ENCODE measurements around the gene SMIM10L2A. TPM values are rescaled to one million over a fixed set of nuclear protein-coding genes. Genes with fewer than 3 reads are reported as not detected.

Gene SMIM10L2A
- polyA plus RNA-seq (2012; ENCODE audit: missing spikeins): not detected

DNA sequence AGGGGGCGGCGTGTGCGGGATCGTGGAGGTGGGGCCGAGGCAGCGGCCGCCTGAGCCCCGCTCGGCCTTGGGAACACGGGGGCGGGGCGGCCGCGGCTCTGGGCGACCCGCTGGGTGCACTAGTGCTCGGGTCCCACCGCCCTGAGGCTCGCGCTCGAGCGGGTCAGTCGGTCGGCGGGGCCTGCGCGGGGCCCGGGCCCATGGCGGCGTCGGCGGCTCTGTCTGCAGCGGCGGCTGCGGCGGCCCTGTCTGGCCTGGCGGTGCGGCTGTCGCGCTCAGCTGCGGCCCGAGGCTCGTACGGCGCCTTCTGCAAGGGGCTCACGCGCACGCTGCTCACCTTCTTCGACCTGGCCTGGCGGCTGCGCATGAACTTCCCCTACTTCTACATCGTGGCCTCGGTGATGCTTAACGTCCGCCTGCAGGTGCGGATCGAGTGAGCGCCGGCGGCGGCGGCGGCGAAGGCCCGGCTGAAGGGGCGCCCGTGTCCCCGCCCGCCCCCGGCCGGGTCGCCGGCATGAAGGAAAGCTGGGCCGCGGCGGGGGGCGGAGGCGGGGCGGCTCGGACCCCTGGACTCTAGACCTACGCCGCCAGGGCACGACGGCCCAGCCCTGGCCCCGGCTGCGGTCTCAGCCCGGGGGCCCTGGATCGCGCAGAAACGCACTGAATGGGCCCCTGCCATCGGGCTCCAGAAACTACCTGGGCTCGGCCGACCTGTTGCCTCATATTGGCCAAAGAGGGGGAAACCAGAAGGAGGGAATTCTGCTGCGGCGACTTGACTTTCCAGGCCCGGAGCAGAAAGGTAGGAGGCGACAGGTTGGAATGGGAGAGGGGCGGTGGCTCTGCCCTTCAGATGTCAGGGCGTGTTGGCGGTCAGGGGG, at the start of gene SMIM10L2A:
SMIM10L2A (plus strand) TSS at position 13 of the 878 bp plus-strand sequence; CDS start at position 201, 188 bp downstream.
- DNase-seq (ENCODE audit: insufficient read length): no peak
- TF ChIP-seq TAF1 (IDR thresholded peaks at IDR 0.05; ENCODE audit: borderline replicate concordance, low read depth, low read length) (no peak), POLR2AphosphoS5 (IDR thresholded peaks at IDR 0.05; ENCODE audit: low read depth, low read length) (no peak), POLR2A (IDR thresholded peaks at IDR 0.05; ENCODE audit: low read depth, low read length) (no peak)
- FAIRE-seq: peak; percentile 36

DNA sequence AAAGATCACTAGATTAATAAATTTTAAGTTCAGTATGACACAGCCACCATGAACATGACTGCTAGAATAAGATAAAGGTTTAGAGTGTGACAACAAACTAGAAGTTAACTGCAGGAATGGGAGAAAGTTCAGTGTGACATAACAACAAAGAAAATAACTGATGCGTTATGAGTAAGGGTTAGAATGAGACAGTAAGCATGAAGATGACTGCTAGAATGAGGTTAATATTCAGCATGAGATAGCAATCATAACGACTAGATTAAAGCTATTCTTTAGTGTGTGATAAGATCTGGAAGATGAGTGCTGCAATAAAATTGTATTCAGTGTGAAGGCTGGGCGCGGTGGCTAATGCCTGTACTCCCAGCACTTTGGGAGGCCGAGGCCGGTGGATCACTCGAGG, 48.4 kb upstream of the SMIM10L2A start:
- DNase-seq (ENCODE audit: insufficient read length): no peak
- no peak for FAIRE-seq
- TF ChIP-seq POLR2A (IDR thresholded peaks at IDR 0.05; ENCODE audit: low read depth, low read length) (no peak), TAF1 (IDR thresholded peaks at IDR 0.05; ENCODE audit: borderline replicate concordance, low read depth, low read length) (no peak), POLR2AphosphoS5 (IDR thresholded peaks at IDR 0.05; ENCODE audit: low read depth, low read length) (no peak)

- FAIRE-seq (no peak), DNase-seq (ENCODE audit: insufficient read length) (no peak)
- TF ChIP-seq TAF1 (IDR thresholded peaks at IDR 0.05; ENCODE audit: borderline replicate concordance, low read depth, low read length) (no peak), POLR2AphosphoS5 (IDR thresholded peaks at IDR 0.05; ENCODE audit: low read depth, low read length) (no peak), POLR2A (IDR thresholded peaks at IDR 0.05; ENCODE audit: low read depth, low read length) (no peak)
Observed at GRCh38 chrX:135382260-135382659, 39.5 kb upstream of the SMIM10L2A start.

- no peak for TF ChIP-seq POLR2A (IDR thresholded peaks at IDR 0.05; ENCODE audit: low read depth, low read length)
- TF ChIP-seq POLR2AphosphoS5 (IDR thresholded peaks at IDR 0.05; ENCODE audit: low read depth, low read length): no peak
- TF ChIP-seq TAF1 (IDR thresholded peaks at IDR 0.05; ENCODE audit: borderline replicate concordance, low read depth, low read length): no peak
- peak; percentile 5 for FAIRE-seq
- no peak for DNase-seq (ENCODE audit: insufficient read length)
Observed at GRCh38 chrX:135383249-135383648, 38.5 kb upstream of the SMIM10L2A start.

DNA sequence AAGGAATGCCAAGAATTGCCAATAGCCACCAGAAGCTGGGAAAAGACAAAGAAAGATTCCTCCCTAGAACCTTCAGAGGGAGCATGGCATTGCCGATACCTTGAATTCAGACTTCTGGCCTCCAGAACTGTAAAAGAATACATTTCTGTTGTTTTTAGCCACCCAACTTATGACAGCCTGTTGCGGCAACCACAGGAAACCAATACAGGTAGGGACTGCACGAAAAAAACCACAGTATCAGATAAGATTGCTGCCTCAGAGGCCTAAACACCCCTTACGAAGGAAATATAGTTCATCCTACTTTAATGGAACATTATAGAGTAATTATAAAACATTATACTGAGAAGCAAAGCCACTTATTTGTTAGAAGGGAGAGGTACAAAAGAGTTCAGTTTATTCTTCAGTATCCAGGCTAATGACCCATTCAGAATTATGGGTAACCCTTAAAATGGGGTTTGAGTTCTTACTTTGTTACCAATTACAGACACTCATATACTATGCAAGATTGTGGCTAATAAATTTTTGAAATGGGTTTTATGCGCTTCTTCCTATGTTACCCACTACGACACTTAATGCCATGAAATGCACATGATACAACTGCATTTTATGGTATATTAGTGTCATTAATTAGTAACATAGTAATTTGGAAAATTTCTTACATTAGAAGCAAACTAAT, 37.4 kb upstream of the SMIM10L2A start:
- DNase-seq (ENCODE audit: insufficient read length): no peak
- no peak for FAIRE-seq
- TF ChIP-seq TAF1 (IDR thresholded peaks at IDR 0.05; ENCODE audit: borderline replicate concordance, low read depth, low read length) (no peak), POLR2AphosphoS5 (IDR thresholded peaks at IDR 0.05; ENCODE audit: low read depth, low read length) (no peak), POLR2A (IDR thresholded peaks at IDR 0.05; ENCODE audit: low read depth, low read length) (no peak)

GRCh38 chrX:135388841-135389240, 32.9 kb upstream of the SMIM10L2A start:
- no peak for FAIRE-seq

DNA sequence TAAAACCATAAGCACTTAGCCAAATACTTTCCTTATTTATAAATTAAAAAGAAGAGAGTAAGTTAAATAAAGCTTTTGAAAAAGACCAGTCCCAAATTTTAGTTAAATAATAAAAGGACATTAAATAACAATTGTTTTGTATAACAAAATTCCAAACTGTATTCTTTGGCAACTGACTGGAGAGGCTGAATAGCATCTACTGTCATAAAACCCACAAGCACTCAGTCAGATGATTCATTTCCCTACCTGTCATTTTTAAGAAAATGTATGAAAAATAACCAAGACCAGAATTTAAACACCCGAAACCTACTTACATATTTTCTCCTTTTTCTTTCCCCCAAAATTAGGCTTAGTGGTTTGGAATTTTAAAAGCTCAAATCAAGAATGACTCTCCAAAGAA, 32.5 kb upstream of the SMIM10L2A start:
- TF ChIP-seq TAF1 (IDR thresholded peaks at IDR 0.05; ENCODE audit: borderline replicate concordance, low read depth, low read length) (no peak), POLR2AphosphoS5 (IDR thresholded peaks at IDR 0.05; ENCODE audit: low read depth, low read length) (no peak), POLR2A (IDR thresholded peaks at IDR 0.05; ENCODE audit: low read depth, low read length) (no peak)
- DNase-seq (ENCODE audit: insufficient read length): no peak
- FAIRE-seq: no peak

More at GRCh38 chrX:135388841-135389240, 32.9 kb upstream of the SMIM10L2A start:
- TF ChIP-seq TAF1 (IDR thresholded peaks at IDR 0.05; ENCODE audit: borderline replicate concordance, low read depth, low read length) (no peak), POLR2A (IDR thresholded peaks at IDR 0.05; ENCODE audit: low read depth, low read length) (no peak), POLR2AphosphoS5 (IDR thresholded peaks at IDR 0.05; ENCODE audit: low read depth, low read length) (no peak)
- DNase-seq (ENCODE audit: insufficient read length): no peak

DNA sequence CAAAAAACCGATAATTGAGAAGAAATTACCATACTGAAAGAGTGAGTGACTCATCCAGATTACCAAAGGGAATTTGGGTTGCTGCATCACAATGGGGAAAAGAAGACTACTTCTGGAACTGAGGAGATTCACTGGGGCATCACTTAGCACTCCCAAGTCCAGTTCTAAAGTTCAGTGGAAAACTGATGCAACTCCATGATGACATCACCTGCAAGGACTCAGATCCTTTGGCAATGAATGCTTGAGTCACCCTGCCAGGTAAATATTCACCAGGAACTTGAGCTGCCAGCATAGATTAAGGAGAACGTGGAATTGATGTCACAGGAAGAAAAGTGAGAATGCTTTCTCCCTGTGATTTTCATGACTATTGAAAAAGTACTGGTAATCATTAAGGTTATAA, 32.0 kb upstream of the SMIM10L2A start:
- FAIRE-seq (no peak), DNase-seq (ENCODE audit: insufficient read length) (no peak)
- TF ChIP-seq TAF1 (IDR thresholded peaks at IDR 0.05; ENCODE audit: borderline replicate concordance, low read depth, low read length) (no peak), POLR2AphosphoS5 (IDR thresholded peaks at IDR 0.05; ENCODE audit: low read depth, low read length) (no peak), POLR2A (IDR thresholded peaks at IDR 0.05; ENCODE audit: low read depth, low read length) (no peak)

DNA sequence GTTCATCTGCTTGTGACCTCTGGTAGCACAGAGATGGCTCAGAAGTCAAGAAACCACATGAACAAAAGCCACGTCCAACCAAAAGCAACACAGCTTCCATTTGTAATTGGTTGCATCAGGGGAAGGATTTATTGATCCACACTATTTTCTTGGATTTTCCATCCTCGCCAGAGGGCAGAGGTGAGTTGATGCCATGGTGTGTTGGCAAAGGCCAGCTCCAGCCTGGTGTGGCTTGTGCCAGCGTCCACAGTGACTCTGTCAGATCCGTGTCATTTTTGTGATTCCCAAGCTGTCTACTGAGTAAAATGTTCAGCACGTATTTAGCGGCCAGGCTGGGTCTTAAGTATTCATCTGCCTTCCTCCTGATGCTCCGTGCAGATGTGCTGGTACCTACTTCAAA, 30.0 kb upstream of the SMIM10L2A start:
- FAIRE-seq: no peak

GRCh38 chrX:135393051-135393450, 28.7 kb upstream of the SMIM10L2A start:
- TF ChIP-seq POLR2AphosphoS5 (IDR thresholded peaks at IDR 0.05; ENCODE audit: low read depth, low read length) (no peak), POLR2A (IDR thresholded peaks at IDR 0.05; ENCODE audit: low read depth, low read length) (no peak), TAF1 (IDR thresholded peaks at IDR 0.05; ENCODE audit: borderline replicate concordance, low read depth, low read length) (no peak)
- DNase-seq (ENCODE audit: insufficient read length) (no peak), FAIRE-seq (no peak)

More for the DNA sequence above, 30.0 kb upstream of the SMIM10L2A start:
- TF ChIP-seq POLR2AphosphoS5 (IDR thresholded peaks at IDR 0.05; ENCODE audit: low read depth, low read length) (no peak), TAF1 (IDR thresholded peaks at IDR 0.05; ENCODE audit: borderline replicate concordance, low read depth, low read length) (no peak), POLR2A (IDR thresholded peaks at IDR 0.05; ENCODE audit: low read depth, low read length) (no peak)
- no peak for DNase-seq (ENCODE audit: insufficient read length)

DNA sequence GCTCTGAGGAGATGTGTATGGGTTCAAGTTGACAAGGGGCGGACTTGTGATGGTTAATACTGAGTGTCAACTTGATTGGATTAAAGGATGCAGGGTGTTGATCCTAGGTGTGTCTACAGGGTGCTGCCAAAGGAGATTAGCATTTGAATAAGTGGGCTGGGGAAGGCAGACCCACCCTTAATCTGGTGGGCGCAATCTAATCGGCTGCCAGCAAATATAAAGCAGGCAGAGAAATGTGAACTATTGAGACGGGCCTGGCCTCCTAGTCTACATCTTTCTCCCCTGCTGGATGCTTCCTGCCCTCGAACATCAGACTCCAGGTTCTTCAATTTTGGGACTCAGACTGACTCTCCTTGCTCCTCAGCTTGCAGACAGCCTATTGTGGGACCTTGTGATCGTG, 26.7 kb upstream of the SMIM10L2A start:
- DNase-seq (ENCODE audit: insufficient read length) (no peak), FAIRE-seq (no peak)
- no peak for TF ChIP-seq POLR2AphosphoS5 (IDR thresholded peaks at IDR 0.05; ENCODE audit: low read depth, low read length)
- TF ChIP-seq TAF1 (IDR thresholded peaks at IDR 0.05; ENCODE audit: borderline replicate concordance, low read depth, low read length): no peak
- TF ChIP-seq POLR2A (IDR thresholded peaks at IDR 0.05; ENCODE audit: low read depth, low read length): no peak
